Measurements from ENCODE around the gene PNPLA5.

- no peak for TF ChIP-seq CTCF (IDR thresholded peaks at IDR 0.05; ENCODE audit: insufficient read depth, low read length, poor library complexity, severe bottlenecking)
- no peak for TF ChIP-seq EZH2phosphoT487 (conservative IDR thresholded peaks at IDR 0.05; ENCODE audit: low read length)
These were observed 2.5 kb downstream of the PNPLA5 start for GRCh38 chr22:43889201-43889859.
